NCI-H2081 (cell line): ENCODE measurements around the gene NKAIN1.
A peak's percentile ranks its signal among the peaks of the same experiment; 100 is the strongest.
"Not testable (repeated sequence)": the region's sequence is repeated elsewhere in the genome, so short reads cannot be mapped to it uniquely, and the experiment has no call there.

Experiments used
- DNase-seq, 2 experiments: peaks; one replicate each; lab custom pipeline; 2025; lab: John Stamatoyannopoulos, UW

The NKAIN1 gene

GRCh38 chr1:31195267-31195666 is 44.4 kb downstream of the NKAIN1 start:
- not testable (repeated sequence) for DNase-seq

DNA sequence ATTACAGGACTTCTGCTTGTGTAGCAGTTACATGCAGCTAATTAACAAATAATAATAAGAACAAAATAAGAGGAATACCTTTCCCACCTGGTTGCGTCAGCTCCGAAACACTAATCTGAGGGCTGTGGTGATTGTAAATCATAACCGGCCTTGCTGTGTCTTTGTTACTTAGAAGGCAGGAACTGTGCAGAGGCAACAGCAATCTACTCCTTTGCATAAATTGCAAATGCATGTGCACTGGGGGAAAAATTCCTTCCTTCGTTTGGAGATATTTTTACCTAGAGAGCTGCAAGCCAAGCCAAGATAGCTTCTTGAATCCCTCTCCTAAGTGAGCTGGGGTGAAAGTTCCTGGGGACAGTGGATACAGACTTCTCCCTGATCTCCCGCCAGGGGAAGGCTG is 46.0 kb downstream of the NKAIN1 start:
- DNase-seq = no peak

GRCh38 chr1:31191281-31191680 is 48.4 kb downstream of the NKAIN1 start:
- no peak for DNase-seq

DNA sequence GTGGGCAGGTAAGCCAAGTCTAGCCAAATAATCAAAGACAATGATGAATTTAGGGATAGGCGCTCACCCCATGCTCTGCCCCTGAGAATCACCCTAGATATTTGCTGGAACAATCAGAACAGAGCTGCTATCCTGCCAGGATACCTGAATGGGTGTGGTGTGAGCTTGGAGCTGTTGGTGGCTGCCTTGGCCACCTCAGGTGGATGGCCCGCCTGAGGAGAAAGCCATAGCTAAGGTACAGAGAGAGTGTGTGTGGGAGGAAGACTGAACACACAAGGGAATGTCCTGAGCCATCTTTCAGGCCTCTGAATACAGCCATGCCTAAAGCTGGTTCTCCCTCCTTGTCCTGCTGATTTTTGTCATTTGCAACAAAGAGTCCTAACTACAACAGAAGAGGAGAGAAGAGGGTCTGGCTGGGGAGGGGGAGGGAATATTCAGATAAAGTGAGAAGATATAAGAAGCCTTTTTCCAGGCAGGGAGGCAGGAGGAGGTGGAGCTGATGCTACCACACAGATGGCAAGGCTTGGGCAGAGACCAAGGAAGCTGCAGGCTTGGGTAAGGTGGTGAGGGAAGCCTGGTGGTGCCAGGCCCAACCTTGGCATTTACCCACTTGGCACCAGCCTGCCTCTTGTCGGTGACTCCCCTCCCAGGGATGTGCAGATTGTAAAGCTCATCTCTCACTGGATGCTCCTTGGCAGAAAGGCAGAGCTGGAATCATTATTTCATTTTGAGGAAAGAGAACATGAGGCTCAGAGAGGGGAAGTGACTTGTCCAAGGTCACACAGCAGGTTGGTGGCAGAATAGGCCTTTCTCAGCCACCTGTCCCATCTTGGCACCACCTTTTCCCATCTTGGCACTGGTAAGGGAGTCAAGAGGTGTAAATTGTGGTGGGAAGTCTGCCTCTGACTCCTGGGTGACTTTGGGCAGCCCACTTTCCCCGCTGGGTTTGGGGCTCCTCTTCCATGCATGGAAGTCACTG is 49.7 kb downstream of the NKAIN1 start:
- no peak for DNase-seq

- DNase-seq = peak; percentile 38 to 49
Observed at GRCh38 chr1:31183927-31184554, 55.6 kb downstream of the NKAIN1 start.

- no peak for DNase-seq
Observed at GRCh38 chr1:31183126-31183525, 56.6 kb downstream of the NKAIN1 start.

DNA sequence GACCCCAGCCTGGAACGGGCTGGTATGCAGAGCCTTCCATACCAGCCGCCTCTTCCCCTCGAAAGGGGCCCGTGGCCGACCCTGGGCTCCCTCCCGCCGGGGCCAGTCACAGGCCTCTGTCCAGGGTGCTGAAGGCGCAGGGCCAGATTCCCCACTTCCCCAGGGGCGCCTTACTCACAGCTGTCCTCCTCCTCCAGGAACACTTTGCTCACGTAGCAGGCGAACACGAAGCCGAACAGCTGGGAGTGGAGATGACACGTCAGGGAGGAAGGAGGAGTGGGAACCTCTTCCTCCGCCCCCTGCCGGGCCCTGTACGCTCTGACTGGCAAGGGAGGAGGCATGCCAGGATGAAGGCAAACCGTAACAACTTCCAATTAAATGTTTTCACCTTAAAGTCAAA is 57.3 kb downstream of the NKAIN1 start:
- no peak for DNase-seq

GRCh38 chr1:31181515-31182343 is 58.0 kb downstream of the NKAIN1 start:
- peak; percentile 36 to 37 for DNase-seq

GRCh38 chr1:31180338-31180737 is 59.3 kb downstream of the NKAIN1 start:
- DNase-seq = no peak

- not testable (repeated sequence) for DNase-seq
Observed at GRCh38 chr1:31176291-31176690, 63.4 kb downstream of the NKAIN1 start.

GRCh38 chr1:31170486-31170735 is 69.3 kb downstream of the NKAIN1 start:
- no peak for DNase-seq

- DNase-seq = no peak
Observed at GRCh38 chr1:31166462-31166861, 73.2 kb downstream of the NKAIN1 start.

- DNase-seq = no peak
Observed at GRCh38 chr1:31164291-31164690, 75.4 kb downstream of the NKAIN1 start.

DNA sequence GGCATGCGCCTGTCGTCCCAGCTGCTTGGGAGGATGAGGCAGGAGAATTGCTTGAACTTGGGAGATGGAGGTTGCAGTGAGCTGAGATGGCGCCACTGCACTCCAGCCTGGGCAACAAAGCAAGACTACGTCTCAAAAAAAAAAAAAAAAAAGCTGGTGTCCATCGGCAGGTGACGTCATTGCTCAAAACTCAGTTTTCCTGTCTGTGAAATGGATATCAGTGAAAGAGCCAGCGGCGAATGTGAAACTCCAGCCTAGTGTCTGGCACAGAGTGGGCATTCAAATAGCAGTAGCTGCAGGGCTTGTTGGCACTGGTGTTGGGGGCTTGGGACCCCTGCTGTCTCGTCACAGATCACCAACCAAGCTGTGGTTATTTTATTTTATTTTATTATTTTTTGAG is 75.8 kb downstream of the NKAIN1 start:
- no peak for DNase-seq

GRCh38 chr1:31161571-31161970 is 78.1 kb downstream of the NKAIN1 start:
- no peak for DNase-seq

DNA sequence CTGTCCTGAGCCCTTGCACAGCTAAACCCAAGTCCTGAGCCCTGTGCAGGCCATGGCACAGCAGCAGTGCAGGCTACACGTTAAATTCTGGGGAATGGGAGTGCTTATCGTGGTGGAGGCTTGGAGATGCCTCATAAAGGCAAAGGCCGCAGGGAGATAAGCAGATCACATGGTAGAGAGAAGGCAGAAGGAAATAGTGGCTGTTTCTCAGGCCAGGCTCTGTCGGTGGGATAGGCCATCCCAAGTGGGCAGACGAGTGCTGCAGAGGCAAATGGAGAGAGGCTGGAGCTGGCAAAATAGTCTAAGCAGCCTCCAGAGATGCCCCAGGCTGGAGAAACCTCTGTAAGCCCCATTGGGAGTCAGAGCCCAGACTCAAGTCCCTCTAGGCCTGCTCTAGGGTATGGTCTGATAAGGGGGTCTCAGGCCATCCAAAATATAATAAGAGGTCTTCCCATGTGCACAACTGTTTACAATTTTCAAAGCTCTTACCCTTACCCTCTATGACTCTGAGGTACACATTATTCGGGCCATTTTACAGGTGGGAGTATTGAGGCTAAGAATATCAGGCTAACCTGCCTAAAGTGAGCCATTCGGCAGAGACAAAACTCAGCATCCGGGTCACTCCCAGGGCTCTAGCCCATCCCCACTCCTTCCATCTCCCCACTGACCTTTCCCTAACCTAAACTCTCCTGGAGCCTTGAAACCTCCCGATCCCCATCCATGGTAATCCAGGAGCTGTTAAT is 79.6 kb downstream of the NKAIN1 start:
- no peak for DNase-seq

- no peak for DNase-seq
Observed at GRCh38 chr1:31159323-31159722, 80.4 kb downstream of the NKAIN1 start.

GRCh38 chr1:31155216-31155806 is 84.4 kb downstream of the NKAIN1 start:
- DNase-seq = peak; percentile 58 to 71

GRCh38 chr1:31154632-31155215 is 85.0 kb downstream of the NKAIN1 start:
- peak; percentile 87 to 90 for DNase-seq

GRCh38 chr1:31154000-31154631 is 85.6 kb downstream of the NKAIN1 start:
- no peak for DNase-seq

DNA sequence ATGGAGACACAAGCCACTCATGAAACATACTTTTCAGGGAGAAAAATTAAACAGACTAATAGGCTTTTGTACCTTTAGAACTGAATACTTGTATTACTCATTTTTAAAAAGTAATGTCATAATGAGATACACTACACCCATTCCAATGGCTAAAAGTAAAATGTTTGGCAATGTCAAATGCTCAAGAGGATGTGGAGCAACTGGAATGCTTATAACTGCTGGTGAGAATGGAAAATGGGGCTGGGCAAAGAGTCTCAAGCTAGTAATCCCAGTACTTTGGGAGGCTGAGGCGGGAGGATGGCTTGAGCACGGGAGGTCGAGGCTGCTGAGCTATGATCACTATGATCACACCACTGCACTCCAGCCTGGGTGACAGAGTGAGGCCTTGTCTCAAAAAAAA is 86.3 kb downstream of the NKAIN1 start:
- DNase-seq = no peak
